Left cardiac atrium (tissue), 4 donors: Measurements from ENCODE around the gene OSBPL7. TPM values are rescaled to one million over a fixed set of nuclear protein-coding genes. Genes with fewer than 3 reads are reported as not detected.
A peak's percentile ranks its signal among the peaks of the same experiment; 100 is the strongest.

Experiments used
- ATAC-seq, 2 donors: fragments of 200-7000 bp; cut with Tn5 transposase; one replicate each; pipeline ENCODE4 v1.9.1; 2020; ENCODE audit warnings: mild to moderate bottlenecking in 2 of 2, moderate library complexity in 2 of 2
- DNase-seq: peaks from one replicate; pipeline ENCODE4 v3.0.0-alpha.2; 2020
- intact Hi-C, 2 donors: fragments of 100-400 bp; cut with DNase I; formaldehyde crosslinking; loops; one replicate each; pipeline versions ENCODE4 v1.14.1 to v1.15.1; 2022 to 2023
- total RNA-seq, 2 donors: library from RNA; stranded (reverse); fragmentation: NEBNext Ultra II Directional; extraction: Animal tissue kit (Norgen Biotek cat#: 25700); gene quantifications; one replicate each; pipeline ENCODE4 v1.2.1, GENCODE V29; 2021
- donor health status: DM: no; HTN: yes; CAD: no.
- donor health status: DM: no; HTN: yes; CAD: no; lungs with severe emphysema.
- donor health status: DM: yes; HTN: yes; CAD: no.
- donor health status: Dilated cardiomyopathy.

OSBPL7 gene
- total RNA-seq, 2 donors from 2014 or later: 4.5 to 5.4 TPM

GRCh38 chr17:47836601-47837000 lies 15.0 kb upstream of the OSBPL7 start:
- DNase-seq (no peak), ATAC-seq (no peak)
- intact Hi-C loops: no loop called here

GRCh38 chr17:47834756-47835155 lies 13.2 kb upstream of the OSBPL7 start:
- ATAC-seq: no peak
- no peak for DNase-seq
- intact Hi-C loops: no loop called here

GRCh38 chr17:47831934-47832327 lies 10.3 kb upstream of the OSBPL7 start:
- intact Hi-C loops: no loop called here
- ATAC-seq: peak; percentile 1 to 17
- no peak for DNase-seq

GRCh38 chr17:47831003-47831933 lies 9.7 kb upstream of the OSBPL7 start, which contains the start of the genes LRRC46 and MRPL10:
LRRC46 (plus strand) TSS chr17:47831670; CDS start chr17:47831990, 320 bp downstream.
MRPL10 (minus strand) TSS chr17:47831541; CDS start chr17:47831511, 30 bp downstream.
- ATAC-seq: peak; percentile 96
- intact Hi-C loops: no loop called here

GRCh38 chr17:47830396-47831002 lies 8.9 kb upstream of the OSBPL7 start:
- intact Hi-C loops: no loop called here
- DNase-seq (no peak), ATAC-seq (no peak)

More at GRCh38 chr17:47831003-47831933, 9.7 kb upstream of the OSBPL7 start, which contains the start of the genes LRRC46 and MRPL10:
- peak; percentile 95 for DNase-seq

- ATAC-seq (no peak), DNase-seq (no peak)
- intact Hi-C loops: no loop called here
Observed at GRCh38 chr17:47829870-47830269, 8.3 kb upstream of the OSBPL7 start.

GRCh38 chr17:47823519-47823918 lies 1.9 kb upstream of the OSBPL7 start:
- no peak for ATAC-seq
- intact Hi-C loops: no loop called here
- no peak for DNase-seq

GRCh38 chr17:47822785-47823184 lies 1.2 kb upstream of the OSBPL7 start:
- ATAC-seq: no peak
- DNase-seq: no peak
- intact Hi-C loops: no loop called here

GRCh38 chr17:47821031-47821423 lies 567 bp downstream of the OSBPL7 start:
- intact Hi-C loops: no loop called here
- ATAC-seq (no peak), DNase-seq (no peak)

GRCh38 chr17:47820033-47820789 lies 1.4 kb downstream of the OSBPL7 start:
- DNase-seq (no peak), ATAC-seq (peak in 1 of 2 donors; percentile 4)
- intact Hi-C loops: no loop called here

GRCh38 chr17:47819475-47819874 lies 2.1 kb downstream of the OSBPL7 start:
- DNase-seq: no peak
- intact Hi-C loops: no loop called here

GRCh38 chr17:47818002-47818695 lies 3.4 kb downstream of the OSBPL7 start:
- DNase-seq (no peak), ATAC-seq (no peak)
- intact Hi-C loops: no loop called here

More at GRCh38 chr17:47819475-47819874, 2.1 kb downstream of the OSBPL7 start:
- ATAC-seq: no peak

- DNase-seq (no peak), ATAC-seq (no peak)
- intact Hi-C loops: no loop called here
Observed at GRCh38 chr17:47816947-47817346, 4.6 kb downstream of the OSBPL7 start.

- no peak for ATAC-seq
- no peak for DNase-seq
- intact Hi-C loops: no loop called here
Observed at GRCh38 chr17:47816111-47816735, 5.4 kb downstream of the OSBPL7 start.

- DNase-seq (no peak), ATAC-seq (no peak)
- intact Hi-C loops: no loop called here
Observed at GRCh38 chr17:47815106-47815918, 6.3 kb downstream of the OSBPL7 start.

GRCh38 chr17:47813512-47814031 lies 8.0 kb downstream of the OSBPL7 start:
- DNase-seq (no peak), ATAC-seq (no peak)
- intact Hi-C loops: no loop called here

GRCh38 chr17:47813077-47813476 lies 8.5 kb downstream of the OSBPL7 start:
- intact Hi-C loops: no loop called here
- DNase-seq (no peak), ATAC-seq (no peak)
